ENCODE data around the gene ISY1.
"Not testable (repeated sequence)": the region's sequence is repeated elsewhere in the genome, so short reads cannot be mapped to it uniquely, and the experiment has no call there.

ISY1 gene

GRCh38 chr3:129139911-129140310, 21.0 kb downstream of the ISY1 start:
- in situ Hi-C loops (cut with MboI; ENCODE audit: low sequenced_read_pairs, unreplicated experiment), result no loop called here
- DNase-seq (ENCODE audit: low spot score), result no peak
- no peak for TF ChIP-seq CTCF (IDR thresholded peaks at IDR 0.05; ENCODE audit: borderline replicate concordance, control extremely low read depth, extremely low read depth, insufficient read depth, missing control alignments)

DNA sequence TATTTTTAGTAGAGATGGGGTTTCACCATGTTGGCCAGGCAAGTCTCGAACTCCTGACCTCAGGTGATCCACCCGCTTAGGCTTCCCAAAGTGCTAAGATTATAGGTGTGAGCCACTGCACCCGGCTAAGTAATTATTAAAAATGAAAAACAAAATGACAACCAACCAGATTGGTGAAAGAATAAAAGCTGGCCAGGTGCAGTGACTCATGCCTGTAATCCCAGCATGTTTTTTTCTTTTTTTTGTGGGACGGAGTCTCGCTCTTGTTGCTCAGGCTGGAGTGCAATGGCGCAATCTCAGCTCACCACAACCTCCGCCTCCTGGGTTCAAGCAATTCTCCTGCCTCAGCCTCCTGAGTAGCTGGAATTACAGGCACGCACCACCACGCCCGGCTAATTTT, 24.6 kb downstream of the ISY1 start:
- DNase-seq (ENCODE audit: low spot score); in situ Hi-C loops (cut with MboI; ENCODE audit: low sequenced_read_pairs, unreplicated experiment): not testable (repeated sequence)

DNA sequence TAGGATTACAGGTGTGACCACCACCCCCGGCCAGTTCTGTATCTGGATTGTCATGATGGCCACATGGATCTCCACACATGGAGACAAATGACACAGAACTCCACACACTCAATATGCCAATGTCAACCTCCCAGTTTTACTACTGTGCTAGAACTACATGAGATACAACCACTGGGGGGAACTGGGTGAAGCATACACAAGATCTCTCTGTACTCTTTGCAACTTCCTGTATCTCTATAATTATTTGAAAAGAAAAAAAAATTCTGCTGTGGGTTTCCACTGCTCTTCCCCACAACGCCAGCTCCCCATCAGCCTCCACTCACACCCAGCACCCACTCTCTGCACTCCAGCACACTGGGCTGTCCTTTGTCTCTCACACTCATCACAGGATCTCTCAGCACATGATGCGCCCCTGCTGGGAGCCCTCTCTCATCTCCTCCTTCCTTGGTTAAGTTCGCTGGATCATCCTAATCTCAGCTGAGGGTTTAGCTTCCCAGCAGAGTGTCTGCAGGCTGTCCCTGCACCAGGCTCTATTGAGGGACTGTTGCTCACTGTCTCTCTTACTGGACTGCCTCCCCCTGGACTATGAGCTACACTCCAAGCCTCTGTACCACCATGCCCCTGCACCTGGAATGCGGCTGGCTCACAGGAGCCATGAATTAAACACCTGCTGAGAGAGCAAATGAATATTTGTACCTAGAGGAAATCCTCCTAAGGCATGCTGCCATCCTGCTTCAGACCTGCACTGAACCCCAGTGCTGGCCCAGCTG, 28.6 kb downstream of the ISY1 start:
- in situ Hi-C loops (cut with MboI; ENCODE audit: low sequenced_read_pairs, unreplicated experiment), result no loop called here
- TF ChIP-seq CTCF (IDR thresholded peaks at IDR 0.05; ENCODE audit: borderline replicate concordance, control extremely low read depth, extremely low read depth, insufficient read depth, missing control alignments), result no peak
- no peak for DNase-seq (ENCODE audit: low spot score)

- no peak for DNase-seq (ENCODE audit: low spot score)
- TF ChIP-seq CTCF (IDR thresholded peaks at IDR 0.05; ENCODE audit: borderline replicate concordance, control extremely low read depth, extremely low read depth, insufficient read depth, missing control alignments), result no peak
- in situ Hi-C loops (cut with MboI; ENCODE audit: low sequenced_read_pairs, unreplicated experiment), result no loop called here
Measured at GRCh38 chr3:129131465-129132088, 29.3 kb downstream of the ISY1 start.

- no peak for DNase-seq (ENCODE audit: low spot score)
- in situ Hi-C loops (cut with MboI; ENCODE audit: low sequenced_read_pairs, unreplicated experiment), result no loop called here
- no peak for TF ChIP-seq CTCF (IDR thresholded peaks at IDR 0.05; ENCODE audit: borderline replicate concordance, control extremely low read depth, extremely low read depth, insufficient read depth, missing control alignments)
Measured at GRCh38 chr3:129130291-129130813, 30.5 kb downstream of the ISY1 start.

DNA sequence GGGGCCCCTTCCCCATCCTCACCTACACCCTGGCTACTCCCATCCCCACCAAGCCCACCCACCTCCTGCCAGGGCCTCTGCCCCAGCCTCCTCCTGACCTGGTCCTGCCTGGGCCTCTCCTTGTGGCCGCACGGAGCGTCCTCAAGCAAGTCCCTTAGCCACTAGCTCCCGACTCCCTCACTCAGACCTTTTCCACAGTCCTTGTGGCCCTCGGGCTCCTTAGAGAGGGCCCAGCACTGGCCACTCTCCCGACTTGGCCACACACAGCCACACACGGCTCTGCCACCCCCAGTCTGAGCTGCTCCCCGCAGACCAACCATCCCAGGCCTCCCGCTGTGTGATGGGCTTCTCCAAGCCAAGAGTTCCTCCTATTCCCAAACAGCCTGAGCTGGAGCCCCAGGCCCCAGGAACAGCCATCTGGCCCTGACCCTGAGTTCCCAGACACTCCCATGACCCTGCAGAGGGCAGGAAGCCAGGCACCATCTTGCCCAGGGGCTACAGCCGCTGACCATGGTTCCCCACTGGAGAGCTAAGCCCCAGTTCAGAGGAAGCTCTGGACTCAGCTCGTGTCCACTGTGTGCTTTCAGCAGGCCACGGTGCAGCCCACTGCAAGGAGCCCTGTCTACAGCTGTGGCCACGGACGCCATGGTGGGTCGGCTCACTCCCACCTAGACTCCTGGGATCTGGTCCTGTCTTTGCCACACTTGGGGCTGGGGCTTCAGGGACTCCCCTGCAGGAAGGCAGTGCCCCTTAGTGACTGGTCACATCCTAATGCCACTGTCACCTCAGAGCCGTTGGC, 32.3 kb downstream of the ISY1 start:
- in situ Hi-C loops (cut with MboI; ENCODE audit: low sequenced_read_pairs, unreplicated experiment), result no loop called here
- no peak for TF ChIP-seq CTCF (IDR thresholded peaks at IDR 0.05; ENCODE audit: borderline replicate concordance, control extremely low read depth, extremely low read depth, insufficient read depth, missing control alignments)

More for the DNA sequence above, 32.3 kb downstream of the ISY1 start:
- no peak for DNase-seq (ENCODE audit: low spot score)

Measured in GM13976 (cell line).